ENCODE data around the gene NSA2. TPM values are rescaled to one million over a fixed set of nuclear protein-coding genes. Genes with fewer than 3 reads are reported as not detected.
A peak's percentile ranks its signal among the peaks of the same experiment; 100 is the strongest.

Gene NSA2
- total and polyA plus RNA-seq, 2 of the 13 experiments (the other 11 are each of a cell fraction or from before 2014, with no cell fraction given) = 33.0 to 101 TPM

- TF ChIP-seq ARID3A (IDR thresholded peaks at IDR 0.05; ENCODE audit: low read depth, low read length) (0 out of 2 replicates have a peak, but pooled peaks have one; percentile 10), ARID2 (CRISPR knock-in tag; IDR thresholded peaks at IDR 0.05; ENCODE audit: borderline replicate concordance) (no peak), SMAD9 (CRISPR knock-in tag; IDR thresholded peaks at IDR 0.05) (no peak), ZNF260 (CRISPR knock-in tag; IDR thresholded peaks at IDR 0.05; ENCODE audit: borderline replicate concordance, low read depth) (no peak), E2F2 (CRISPR knock-in tag; IDR thresholded peaks at IDR 0.05; ENCODE audit: borderline replicate concordance) (no peak), ZNF674 (CRISPR knock-in tag; IDR thresholded peaks at IDR 0.05; ENCODE audit: low read depth) (no peak; the same call in 1 of the 2 replicates), TBX2 (CRISPR knock-in tag; IDR thresholded peaks at IDR 0.05; ENCODE audit: borderline replicate concordance) (no peak), FOXO4 (CRISPR knock-in tag; conservative IDR thresholded peaks at IDR 0.05) (no peak), NFIC (IDR thresholded peaks at IDR 0.05; ENCODE audit: low read length) (no peak), FOSL2 (CRISPR knock-in tag; IDR thresholded peaks at IDR 0.05) (no peak), ZNF18 (CRISPR knock-in tag; IDR thresholded peaks at IDR 0.05; ENCODE audit: insufficient replicate concordance) (peak; percentile 20)
Observed at GRCh38 chr5:74766418-74766848, 616 bp upstream of the NSA2 start (continued).
